Tibial nerve (tissue), 4 donors: ENCODE measurements around the gene WDR76. TPM values are rescaled to one million over a fixed set of nuclear protein-coding genes. Genes with fewer than 3 reads are reported as not detected.

ENCODE experiments used
- DNase-seq, 2 donors: peaks; one replicate each; pipeline ENCODE4 v3.0.0-alpha.2; 2019; ENCODE audit warnings: low spot score in 2 of 2
- H3K27ac ChIP-seq, 4 donors: fragments of 200-600 bp; sonication (generic) in 3 of 4; one replicate each; pipeline ENCODE4 v1.5.1; 2017 to 2019; ENCODE audit warnings: mild to moderate bottlenecking in 1 of 4
- H3K27me3 ChIP-seq, 2 donors: fragments of 200-600 bp; sonication (generic) in 1 of 2; one replicate each; pipeline versions ENCODE4 v1.5.1 to v1.6.0; 2017 to 2019
- H3K36me3 ChIP-seq, 3 donors: fragments of 200-600 bp; sonication (generic); one replicate each; pipeline ENCODE4 v1.5.1; 2018 to 2019
- H3K4me1 ChIP-seq, 4 donors: fragments of 200-600 bp; sonication (generic) in 3 of 4; one replicate each; pipeline ENCODE4 v1.5.1; 2017 to 2019
- H3K4me3 ChIP-seq, 4 donors: fragments of 200-600 bp; sonication (generic) in 3 of 4; one replicate each; pipeline ENCODE4 v1.5.1; 2017 to 2019; ENCODE audit warnings: mild to moderate bottlenecking in 1 of 4, moderate library complexity in 1 of 4
- H3K9me3 ChIP-seq, 4 donors: fragments of 200-600 bp; sonication (generic) in 3 of 4; one replicate each; pipeline ENCODE4 v1.5.1; 2017 to 2019
- CTCF ChIP-seq, 5 experiments: fragments of 200-600 bp in 3 of 5; fragments of 450-650 bp in 2 of 5; sonication (generic) in 3 of 5; IDR thresholded peaks; one replicate each; pipeline ENCODE4 v1.5.1; 2016 to 2019; ENCODE audit warnings: antibody characterized with exemption in 5 of 5, mild to moderate bottlenecking in 3 of 5, moderate library complexity in 2 of 5
- EP300 ChIP-seq, 2 donors: sonication (generic); formaldehyde crosslinking; IDR thresholded peaks; one replicate each; pipeline ENCODE4 v1.6.1; 2017; ENCODE audit warnings: antibody characterized with exemption in 2 of 2, mild to moderate bottlenecking in 1 of 2
- POLR2A ChIP-seq, 2 donors: fragments of 450-650 bp; IDR thresholded peaks; one replicate each; pipeline ENCODE4 v1.6.1; 2017; ENCODE audit warnings: antibody characterized with exemption in 2 of 2, mild to moderate bottlenecking in 2 of 2, moderate library complexity in 2 of 2
- WGBS, 2 donors: methylation state at CpG; one replicate each; pipeline ENCODE4 v1.1.5; 2018; 5-methylcytosine and 5-hydroxymethylcytosine counted together
- total RNA-seq, 4 donors: library from RNA; depleted of rRNA; stranded (reverse); fragments of >200 nt; gene quantifications; one replicate each; pipeline ENCODE4 v1.1.0, GENCODE V29; 2016

The WDR76 gene
- total RNA-seq, 4 donors from 2014 or later = 2.7 to 7.5 (median 2.9) TPM

DNA sequence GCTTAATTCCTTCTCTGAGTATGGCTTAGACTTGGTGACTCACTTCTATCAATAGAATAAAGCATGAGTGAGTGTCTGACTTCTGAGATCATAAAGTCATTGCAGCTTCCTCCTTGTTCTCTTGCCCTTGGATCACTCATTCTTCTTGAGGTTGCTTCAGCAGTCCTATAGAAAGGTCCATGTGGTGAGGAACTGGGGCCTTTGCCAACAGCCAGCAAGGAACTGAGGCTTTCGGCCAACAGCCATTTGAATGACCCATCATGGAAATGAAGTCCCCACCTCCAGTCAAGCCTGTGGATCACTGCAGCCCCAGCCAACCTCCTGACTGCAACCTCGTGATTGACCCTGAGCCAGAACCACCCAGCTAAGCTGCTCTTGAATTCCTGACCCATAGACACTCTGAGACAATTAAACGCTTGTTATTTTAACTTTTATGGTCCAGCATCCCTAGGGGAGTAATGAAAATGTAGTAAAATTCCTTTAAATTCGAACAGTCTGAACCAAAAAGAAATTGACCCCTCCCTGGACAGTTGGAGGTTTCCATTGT is 84.5 kb downstream of the WDR76 start:
- WGBS, 2 donors = 10 to 28% methylated on average over 4 of the region's 4 CpGs
- TF ChIP-seq CTCF (IDR thresholded peaks at IDR 0.05) = no peak
- TF ChIP-seq POLR2A (IDR thresholded peaks at IDR 0.05) = no peak
- no peak for TF ChIP-seq EP300 (IDR thresholded peaks at IDR 0.05)

DNA sequence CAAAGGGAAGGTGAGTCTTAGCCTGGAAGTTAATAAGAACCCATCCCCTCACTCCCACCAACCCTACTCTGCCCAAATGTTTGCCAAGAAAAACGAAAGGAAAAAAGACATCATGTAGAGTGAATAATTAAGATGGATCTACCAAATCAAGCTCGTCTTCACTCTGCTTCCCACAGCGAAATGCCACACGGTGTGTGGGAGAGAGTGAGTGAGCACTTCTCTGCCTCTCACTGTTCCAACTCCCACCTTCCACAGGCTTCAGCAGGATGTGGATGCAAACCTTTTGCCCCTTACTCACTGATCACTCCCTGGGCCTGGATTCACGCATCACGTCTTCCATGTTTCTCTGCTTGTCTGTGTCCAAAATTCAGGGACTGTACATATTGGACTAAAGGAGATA is 85.4 kb downstream of the WDR76 start:
- WGBS, 2 donors = 83 to 92% methylated on average over 6 of the region's 6 CpGs
- Histone ChIP-seq H3K27me3 (no peaks in the 10 kb centered on the region), H3K36me3 (no peaks in the 10 kb centered on the region), H3K4me3 (no peak overlapping the region), H3K27ac (peak overlapping the region in 2 of 4 donors; percentile 72 to 85), H3K4me1 (peaks cover 0 to 54% (median 10%) of the 10 kb centered on the region in 4 donors), H3K9me3 (no peaks in the 10 kb centered on the region)
- TF ChIP-seq POLR2A (IDR thresholded peaks at IDR 0.05) (no peak), EP300 (IDR thresholded peaks at IDR 0.05) (no peak)
- DNase-seq = no peak

More for the DNA sequence above, 84.5 kb downstream of the WDR76 start:
- Histone ChIP-seq H3K4me3 (no peak overlapping the region), H3K27me3 (no peaks in the 10 kb centered on the region), H3K27ac (peak overlapping the region in 2 of 4 donors; percentile 72 to 85), H3K9me3 (no peaks in the 10 kb centered on the region), H3K36me3 (no peaks in the 10 kb centered on the region), H3K4me1 (peaks cover 0 to 53% (median 10%) of the 10 kb centered on the region in 4 donors)
- DNase-seq = peak in 1 of 2 donors; percentile 44

DNA sequence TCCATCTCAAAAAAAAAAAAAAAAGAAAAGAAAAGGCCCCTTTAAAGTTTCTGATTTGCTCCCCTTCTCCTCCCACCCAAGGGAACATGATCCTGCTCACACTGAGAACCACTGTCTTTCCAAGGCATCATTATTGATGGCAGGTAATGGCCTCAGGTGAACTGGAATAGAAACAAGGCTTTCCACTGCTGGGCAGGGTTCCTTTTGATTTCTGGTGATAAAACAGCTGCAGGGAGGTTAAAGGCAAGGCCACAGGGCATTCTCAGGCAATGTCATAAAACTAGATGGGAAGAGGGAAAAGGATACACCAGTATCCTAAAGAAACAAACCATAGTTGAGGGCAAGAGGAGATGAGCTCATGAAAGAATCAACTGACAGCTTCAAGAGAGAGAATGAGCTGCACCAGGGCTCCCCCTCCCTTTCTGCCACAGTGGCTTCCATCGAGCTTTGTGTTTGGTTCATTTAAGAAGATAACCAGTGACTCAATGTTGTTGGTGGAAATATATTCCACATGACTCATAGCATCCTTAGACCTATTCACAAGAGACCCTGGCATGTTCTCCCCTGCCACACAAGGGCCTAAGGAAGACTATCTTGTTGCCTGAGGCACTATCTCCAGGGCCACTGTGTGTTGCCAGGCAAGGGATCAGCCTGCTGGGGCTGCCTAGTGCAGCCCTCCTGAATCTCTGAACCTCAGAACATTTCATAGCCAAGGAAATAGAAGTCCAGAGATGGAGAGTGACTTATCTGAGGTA is 86.4 kb downstream of the WDR76 start:
- peak in 1 of 2 donors; percentile 28 for DNase-seq
- H3K27ac ChIP-seq = peak overlapping the region in 3 of 4 donors; percentile 22 to 85 (median 72)
- no peak overlapping the region for H3K4me3 ChIP-seq
- peak in 1 of 2 donors; percentile 40 for TF ChIP-seq EP300 (IDR thresholded peaks at IDR 0.05)
- no peak for TF ChIP-seq CTCF (IDR thresholded peaks at IDR 0.05)
- WGBS, 2 donors = 5 to 12% methylated on average over 1 of the region's 1 CpG
- H3K36me3 ChIP-seq = no peaks in the 10 kb centered on the region
- H3K27me3 ChIP-seq = no peaks in the 10 kb centered on the region
- peaks cover 0 to 54% (median 10%) of the 10 kb centered on the region in 4 donors for H3K4me1 ChIP-seq
- no peaks in the 10 kb centered on the region for H3K9me3 ChIP-seq

DNA sequence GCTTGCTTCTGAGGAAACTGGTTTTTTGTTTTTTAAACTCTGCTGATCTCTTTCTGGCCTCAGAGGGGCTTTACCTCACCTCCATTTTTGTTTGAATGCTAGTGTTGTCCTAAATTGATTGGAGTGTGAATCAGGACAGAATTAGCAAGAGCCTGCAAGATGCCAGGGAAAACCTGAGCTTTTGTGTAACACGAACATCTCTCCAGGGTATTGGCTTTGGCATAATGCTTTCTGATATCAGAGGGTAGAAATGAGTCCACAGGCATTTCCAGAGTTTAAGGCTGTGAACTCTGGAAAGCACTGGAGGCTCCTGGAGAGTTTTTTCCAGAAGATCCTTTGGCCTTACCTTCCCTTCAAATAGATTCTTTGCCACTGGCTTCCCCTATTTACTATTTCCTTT is 87.1 kb downstream of the WDR76 start:
- Histone ChIP-seq H3K27me3 (no peaks in the 10 kb centered on the region), H3K9me3 (no peaks in the 10 kb centered on the region), H3K27ac (peak overlapping the region in 3 of 4 donors; percentile 22 to 85 (median 72)), H3K4me1 (peaks cover 0 to 51% (median 10%) of the 10 kb centered on the region in 4 donors), H3K36me3 (no peaks in the 10 kb centered on the region), H3K4me3 (no peak overlapping the region)
- no peak for TF ChIP-seq EP300 (IDR thresholded peaks at IDR 0.05)
- TF ChIP-seq POLR2A (IDR thresholded peaks at IDR 0.05) = no peak
- TF ChIP-seq CTCF (IDR thresholded peaks at IDR 0.05) = no peak
- no peak for DNase-seq
- 62 to 79% methylated on average over 1 of the region's 1 CpG for WGBS, 2 donors

- Histone ChIP-seq H3K27ac (peak overlapping the region in 2 of 4 donors; percentile 44 to 62), H3K4me3 (no peak overlapping the region), H3K36me3 (no peaks in the 10 kb centered on the region), H3K4me1 (peaks cover 0 to 50% (median 13%) of the 10 kb centered on the region in 4 donors), H3K27me3 (no peaks in the 10 kb centered on the region), H3K9me3 (no peaks in the 10 kb centered on the region)
- TF ChIP-seq POLR2A (IDR thresholded peaks at IDR 0.05) (no peak), EP300 (IDR thresholded peaks at IDR 0.05) (no peak), CTCF (IDR thresholded peaks at IDR 0.05) (no peak)
- WGBS, 2 donors = 53 to 66% methylated on average over 5 of the region's 5 CpGs
- DNase-seq = peak in 1 of 2 donors; percentile 25
These were observed 89.0 kb downstream of the WDR76 start for GRCh38 chr15:43915631-43916325.
